Transverse colon (tissue), 3 donors: ENCODE measurements around the gene EDN2.

Experiments used
- CTCF ChIP-seq, 5 experiments: fragments of 200-600 bp in 3 of 5; fragments of 450-650 bp in 2 of 5; sonication (generic) in 3 of 5; IDR thresholded peaks; 1 replicate in 2 of 5; 2 replicates in 3 of 5; pipeline ENCODE4 v1.5.1; 2016 to 2017; ENCODE audit warnings: antibody characterized with exemption in 5 of 5, inconsistent platforms in 3 of 5, mild to moderate bottlenecking in 2 of 5, moderate library complexity in 1 of 5
- EP300 ChIP-seq: sonication (generic); formaldehyde crosslinking; IDR thresholded peaks from one replicate; pipeline ENCODE4 v1.6.1; 2017; ENCODE audit warnings: antibody characterized with exemption, low read depth

- no peak for TF ChIP-seq CTCF (IDR thresholded peaks at IDR 0.05)
- no peak for TF ChIP-seq EP300
These were observed 42.6 kb upstream of the EDN2 start for GRCh38 chr1:41526956-41527561.
